H1 (cell line): ENCODE results near the gene COL5A1. TPM values are rescaled to one million over a fixed set of nuclear protein-coding genes. Genes with fewer than 3 reads are reported as not detected.

Experiments used
- ASH2L ChIP-seq: fragments of 200-600, 300-600 bp; sonication (generic); IDR thresholded peaks from one replicate; pipeline ENCODE4 v1.7.1; 2017; ENCODE audit warnings: low read length
- SIN3A ChIP-seq, 2 experiments: IDR thresholded peaks in 1 of 2; conservative IDR thresholded peaks in 1 of 2; 2 replicates each; pipeline ENCODE4 v1.6.1; 2011 to 2012; ENCODE audit warnings: low read length in 2 of 2, improper control_type of control experiment in 1 of 2, low read depth in 1 of 2, mild to moderate bottlenecking in 1 of 2
- SRF ChIP-seq: IDR thresholded peaks from 2 replicates; pipeline ENCODE4 v1.6.1; 2011; ENCODE audit warnings: mild to moderate bottlenecking, low read depth, low read length, moderate library complexity
- polyA plus RNA-seq, 7 experiments: library from polyadenylated mRNA; depleted of rRNA in 3 of 7; stranded (reverse) in 5 of 7; unstranded in 2 of 7; fragments of >200 nt in 5 of 7; fragments of 200-250 nt in 2 of 7; gene quantifications; 1 replicate in 5 of 7; 2 replicates in 1 of 7; 4 replicates in 1 of 7; pipeline versions ENCODE4 v1.2.1 to v1.2.3, GENCODE V29; 2011 to 2013; ENCODE audit warnings: missing spikeins in 2 of 7, mixed read lengths in 2 of 7
- total RNA-seq: library from RNA; stranded (reverse); fragmentation: NEBNext Ultra II Directional; extraction: Animal tissue kit (Norgen Biotek cat#: 25700); gene quantifications from 2 replicates; pipeline ENCODE4 v1.2.1, GENCODE V29; 2021

Gene COL5A1
- total and polyA plus RNA-seq, 2 of the 8 experiments (the other 6 are each of a cell fraction or from before 2014, with no cell fraction given): 3.8 to 12.0 TPM

GRCh38 chr9:134698111-134698510, 56.5 kb downstream of the COL5A1 start (continued):
- TF ChIP-seq SIN3A (conservative IDR thresholded peaks at IDR 0.05 in 1 of 2, IDR thresholded peaks at IDR 0.05 in 1 of 2; ENCODE audit: low read depth in 1 of 2, low read length in 2 of 2) (no peak), ASH2L (no peak), SRF (no peak)
- TF ChIP-seq, all 59 proteins: peak for 0
